Activated T-cell treated with anti-CD3 and anti-CD28 coated beads, Interleukin-2, amount 50 U/mL, for 72 hours (primary cell): ENCODE data around the gene UTY. TPM values are rescaled to one million over a fixed set of nuclear protein-coding genes. Genes with fewer than 3 reads are reported as not detected.

ENCODE experiments used
- ATAC-seq, 2 donors: fragments of 150-1000 bp; cut with Tn5 transposase; replicated peaks in 1 of 2; 2 replicates each; pipeline ENCODE4 v1.10.0; 2021; ENCODE audit warnings: moderate library complexity in 2 of 2, mild to moderate bottlenecking in 1 of 2
- DNase-seq, 2 donors: peaks; one replicate each; pipeline ENCODE4 v3.0.0; 2021 to 2022; ENCODE audit warnings: mixed read lengths in 1 of 2
- H3K27ac Mint-ChIP-seq: one replicate; pipeline ENCODE4 v1.8.0; 2022; ENCODE audit warnings: mild to moderate bottlenecking, moderate library complexity, mixed read lengths
- H3K27me3 Mint-ChIP-seq: one replicate; pipeline ENCODE4 v1.8.0; 2022; ENCODE audit warnings: low read depth, mixed read lengths
- H3K36me3 Mint-ChIP-seq, 2 donors: one replicate each; pipeline ENCODE4 v1.8.0; 2022; ENCODE audit warnings: mixed read lengths in 2 of 2, mild to moderate bottlenecking in 1 of 2; ENCODE audit not compliant: insufficient read depth in 2 of 2
- H3K4me1 Mint-ChIP-seq: one replicate; pipeline ENCODE4 v1.8.0; 2022; ENCODE audit warnings: low read depth, mixed read lengths
- H3K4me3 Mint-ChIP-seq, 2 donors: one replicate each; pipeline ENCODE4 v1.8.0; 2022; ENCODE audit warnings: mild to moderate bottlenecking in 2 of 2, mixed read lengths in 2 of 2, moderate library complexity in 2 of 2
- H3K9me3 Mint-ChIP-seq, 2 donors: one replicate each; pipeline ENCODE4 v1.8.0; 2022; ENCODE audit warnings: mixed read lengths in 2 of 2
- total RNA-seq, 2 donors: library from RNA; stranded (reverse); gene quantifications; one replicate each; pipeline ENCODE4 v1.2.3, GENCODE V29; 2022

The UTY gene
- total RNA-seq, 2 donors from 2014 or later = 30.8 TPM; not detected in 1

GRCh38 chrY:13250421-13250820, 229.4 kb downstream of the UTY start:
- no peak overlapping the region for H3K4me3 Mint-ChIP-seq
- no peak overlapping the region for H3K27ac Mint-ChIP-seq
- peaks cover 0 to 1% of the 10 kb centered on the region in 2 donors for H3K36me3 Mint-ChIP-seq
- H3K9me3 Mint-ChIP-seq = no peaks in the 10 kb centered on the region
- no peaks in the 10 kb centered on the region for H3K4me1 Mint-ChIP-seq
- no peak for ATAC-seq
- H3K27me3 Mint-ChIP-seq = no peaks in the 10 kb centered on the region
- DNase-seq = no peak

DNA sequence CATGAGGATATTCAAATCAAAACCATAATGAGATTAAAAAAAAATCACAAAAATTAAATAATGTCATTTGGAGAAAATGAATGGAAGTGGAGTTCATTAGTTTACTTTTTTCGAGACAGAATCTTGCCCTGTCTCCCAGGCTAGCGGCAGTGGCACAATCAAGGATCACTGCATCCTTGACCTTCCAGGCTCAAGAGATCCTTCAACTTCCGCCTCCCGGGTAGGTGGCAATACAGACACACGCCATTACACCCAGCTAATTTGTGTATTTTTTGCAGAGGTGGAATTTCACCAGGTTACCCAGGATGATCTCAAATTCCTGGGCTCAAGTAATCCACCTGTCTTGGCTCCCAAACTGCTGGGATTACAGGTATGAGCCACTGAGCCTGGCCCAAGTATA, 236.1 kb downstream of the UTY start:
- DNase-seq (no peak), ATAC-seq (no peak)
- Mint-ChIP-seq H3K9me3 (peaks cover 0 to 3% of the 10 kb centered on the region in 2 donors), H3K27me3 (no peaks in the 10 kb centered on the region), H3K4me1 (no peaks in the 10 kb centered on the region), H3K27ac (peak overlapping the region; percentile 50), H3K36me3 (peaks cover 0 to 8% of the 10 kb centered on the region in 2 donors), H3K4me3 (no peak overlapping the region)

GRCh38 chrY:13233901-13234300, 245.9 kb downstream of the UTY start:
- Mint-ChIP-seq H3K9me3 (peaks cover 0 to 12% of the 10 kb centered on the region in 2 donors), H3K27ac (no peak overlapping the region), H3K36me3 (peaks cover 0 to 9% of the 10 kb centered on the region in 2 donors), H3K4me1 (no peaks in the 10 kb centered on the region), H3K27me3 (no peaks in the 10 kb centered on the region), H3K4me3 (no peak overlapping the region)
- DNase-seq = no peak
- no peak for ATAC-seq

- Mint-ChIP-seq H3K27ac (no peak overlapping the region), H3K4me1 (no peaks in the 10 kb centered on the region), H3K9me3 (peaks cover 0 to 12% of the 10 kb centered on the region in 2 donors), H3K36me3 (peaks cover 0 to 3% of the 10 kb centered on the region in 2 donors), H3K4me3 (no peak overlapping the region), H3K27me3 (no peaks in the 10 kb centered on the region)
- ATAC-seq (no peak), DNase-seq (no peak)
Observed at GRCh38 chrY:13233118-13233517, 246.7 kb downstream of the UTY start.

DNA sequence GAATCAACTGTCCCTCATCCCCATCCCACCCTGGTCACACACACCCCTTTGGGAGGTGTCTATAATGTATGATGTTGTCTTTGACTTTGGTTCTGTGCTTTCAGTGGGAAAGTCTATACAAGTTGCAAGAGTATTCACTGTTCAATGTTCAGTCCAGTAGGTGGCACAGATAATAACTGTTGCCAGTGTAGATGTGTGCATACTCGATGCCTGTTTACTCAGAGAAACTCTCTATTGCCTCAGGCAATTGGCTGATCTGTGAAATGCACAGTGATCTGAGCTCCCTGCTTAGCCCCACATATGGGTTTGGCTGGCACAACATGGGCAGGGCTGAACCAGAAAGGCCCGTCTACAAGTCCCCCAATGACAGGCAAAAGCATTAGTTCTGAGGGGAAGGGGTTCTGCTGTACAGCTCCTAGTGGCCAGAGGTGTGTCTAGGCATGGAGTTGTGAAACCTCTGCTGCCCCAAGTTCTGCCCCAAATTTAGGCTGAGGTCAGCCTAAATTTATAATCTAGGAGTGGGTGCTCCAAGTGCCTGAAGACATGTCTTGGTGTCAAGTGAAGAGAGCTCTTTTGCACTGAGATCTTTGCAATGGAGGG, 252.4 kb downstream of the UTY start:
- no peaks in the 10 kb centered on the region for H3K27me3 Mint-ChIP-seq
- DNase-seq = no peak
- peaks cover 0 to 8% of the 10 kb centered on the region in 2 donors for H3K9me3 Mint-ChIP-seq
- no peak overlapping the region for H3K4me3 Mint-ChIP-seq
- no peaks in the 10 kb centered on the region for H3K4me1 Mint-ChIP-seq
- H3K36me3 Mint-ChIP-seq = peaks cover 0 to 2% of the 10 kb centered on the region in 2 donors
- H3K27ac Mint-ChIP-seq = no peak overlapping the region
- peak in 1 of 2 donors; percentile 33 for ATAC-seq

DNA sequence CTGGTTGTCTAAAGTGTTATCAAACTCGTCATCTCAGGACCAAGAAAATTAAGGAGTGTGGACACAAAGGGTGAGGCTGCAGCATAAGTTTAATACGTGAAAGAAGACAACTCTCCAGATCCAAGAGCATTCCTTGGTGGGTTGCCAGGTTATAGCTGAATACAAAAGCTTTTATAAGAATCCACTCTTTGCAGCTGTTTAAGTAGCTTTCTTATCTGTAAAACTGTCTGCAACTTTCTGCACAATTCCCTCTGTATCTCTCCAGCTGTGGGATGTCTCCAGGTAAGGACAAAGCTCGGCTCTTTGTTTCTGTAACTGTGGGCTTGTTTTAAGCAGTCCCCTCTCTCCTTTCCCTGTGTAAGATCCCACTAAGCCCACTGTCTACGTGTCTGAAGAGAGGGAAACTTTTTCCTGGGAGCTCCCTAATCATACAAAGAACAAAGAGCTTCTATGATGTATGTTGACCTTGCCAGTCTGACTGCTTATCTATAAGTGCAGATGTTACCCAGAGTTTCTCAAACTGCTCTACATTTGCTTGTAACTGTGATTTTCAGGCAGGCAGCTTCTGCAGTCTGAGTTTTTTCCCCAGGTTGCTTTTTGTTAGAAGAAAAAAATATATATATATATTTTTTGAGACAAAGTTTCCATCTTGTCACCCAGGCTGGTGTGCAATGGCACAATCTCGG, 268.7 kb downstream of the UTY start:
- no peaks in the 10 kb centered on the region for H3K4me1 Mint-ChIP-seq
- ATAC-seq (no peak), DNase-seq (no peak)
- H3K27me3 Mint-ChIP-seq = no peaks in the 10 kb centered on the region
- no peak overlapping the region for H3K27ac Mint-ChIP-seq
- H3K9me3 Mint-ChIP-seq = peaks cover 0 to 2% of the 10 kb centered on the region in 2 donors
- H3K4me3 Mint-ChIP-seq = no peak overlapping the region
- peaks cover 0 to 2% of the 10 kb centered on the region in 2 donors for H3K36me3 Mint-ChIP-seq

DNA sequence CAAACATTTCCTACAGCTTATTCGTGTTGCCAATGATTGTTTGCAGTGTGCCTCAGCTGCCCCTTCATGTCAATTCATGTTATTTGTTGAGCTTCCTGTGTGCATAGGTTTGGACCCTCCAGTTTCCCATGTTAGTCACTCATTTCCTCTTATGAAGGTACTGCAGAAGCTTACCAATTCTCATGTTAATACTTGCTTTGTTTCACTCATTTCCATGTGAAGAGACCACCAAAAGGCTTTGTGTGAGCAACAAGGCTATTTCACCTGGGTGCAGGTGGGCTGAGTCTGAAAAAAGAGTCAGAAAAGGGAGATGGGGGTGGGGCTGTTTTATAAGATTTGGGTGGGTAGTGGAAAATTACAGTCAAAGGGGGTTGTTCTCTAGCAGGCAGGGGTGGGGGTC, 274.6 kb downstream of the UTY start:
- DNase-seq (no peak), ATAC-seq (no peak)
- Mint-ChIP-seq H3K9me3 (no peaks in the 10 kb centered on the region), H3K4me3 (no peak overlapping the region), H3K27ac (no peak overlapping the region), H3K27me3 (no peaks in the 10 kb centered on the region), H3K4me1 (no peaks in the 10 kb centered on the region), H3K36me3 (no peaks in the 10 kb centered on the region)

Other genes starting within 250 kb of the UTY start
- gene TMSB4Y, start 223.9 kb upstream of the UTY start, total RNA-seq = 1 to 10 TPM in 1 of 2 donors, not detected in 1; 1.2 TPM